ENCODE data around the gene ABITRAM.
"Not testable (repeated sequence)": the region's sequence is repeated elsewhere in the genome, so short reads cannot be mapped to it uniquely, and the experiment has no call there.

Gene ABITRAM

DNA sequence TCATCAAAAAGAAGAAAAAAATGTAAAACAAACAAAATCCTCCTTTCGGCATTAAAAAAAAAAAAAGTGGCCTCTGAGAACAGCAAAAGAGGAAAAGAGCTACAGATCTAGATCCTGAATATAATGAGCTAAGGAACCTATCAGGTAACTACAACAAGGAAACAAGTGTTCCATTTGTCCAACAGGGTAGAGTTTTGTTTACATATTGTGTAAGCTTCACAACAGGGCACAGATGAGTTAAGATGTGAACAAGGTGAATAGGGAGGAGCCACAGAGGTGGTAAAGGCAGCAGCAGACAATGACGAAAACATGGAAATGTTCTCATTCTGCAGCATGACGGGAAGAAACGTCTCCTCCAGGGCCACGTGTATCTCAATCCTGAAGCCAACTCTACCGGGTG is 14.7 kb upstream of the ABITRAM start:
- Histone ChIP-seq H3K27ac (no peak overlapping the region), H3K36me3 (peaks cover 75% of the 10 kb centered on the region), H3K27me3 (no peaks in the 10 kb centered on the region), H3K9me3 (no peaks in the 10 kb centered on the region), H3K4me3 (ENCODE audit: low read depth in 1 of 2, low read length in 1 of 2) (no peak overlapping the region), H3K4me1 (ENCODE audit: control insufficient read depth in 1 of 2, insufficient read depth in 1 of 2, low read depth in 1 of 2, low read length in 1 of 2) (no peaks in the 10 kb centered on the region)
- TF ChIP-seq, protein P1, sequence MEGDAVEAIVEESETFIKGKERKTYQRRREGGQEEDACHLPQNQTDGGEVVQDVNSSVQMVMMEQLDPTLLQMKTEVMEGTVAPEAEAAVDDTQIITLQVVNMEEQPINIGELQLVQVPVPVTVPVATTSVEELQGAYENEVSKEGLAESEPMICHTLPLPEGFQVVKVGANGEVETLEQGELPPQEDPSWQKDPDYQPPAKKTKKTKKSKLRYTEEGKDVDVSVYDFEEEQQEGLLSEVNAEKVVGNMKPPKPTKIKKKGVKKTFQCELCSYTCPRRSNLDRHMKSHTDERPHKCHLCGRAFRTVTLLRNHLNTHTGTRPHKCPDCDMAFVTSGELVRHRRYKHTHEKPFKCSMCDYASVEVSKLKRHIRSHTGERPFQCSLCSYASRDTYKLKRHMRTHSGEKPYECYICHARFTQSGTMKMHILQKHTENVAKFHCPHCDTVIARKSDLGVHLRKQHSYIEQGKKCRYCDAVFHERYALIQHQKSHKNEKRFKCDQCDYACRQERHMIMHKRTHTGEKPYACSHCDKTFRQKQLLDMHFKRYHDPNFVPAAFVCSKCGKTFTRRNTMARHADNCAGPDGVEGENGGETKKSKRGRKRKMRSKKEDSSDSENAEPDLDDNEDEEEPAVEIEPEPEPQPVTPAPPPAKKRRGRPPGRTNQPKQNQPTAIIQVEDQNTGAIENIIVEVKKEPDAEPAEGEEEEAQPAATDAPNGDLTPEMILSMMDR (IDR thresholded peaks at IDR 0.05), result no peak

DNA sequence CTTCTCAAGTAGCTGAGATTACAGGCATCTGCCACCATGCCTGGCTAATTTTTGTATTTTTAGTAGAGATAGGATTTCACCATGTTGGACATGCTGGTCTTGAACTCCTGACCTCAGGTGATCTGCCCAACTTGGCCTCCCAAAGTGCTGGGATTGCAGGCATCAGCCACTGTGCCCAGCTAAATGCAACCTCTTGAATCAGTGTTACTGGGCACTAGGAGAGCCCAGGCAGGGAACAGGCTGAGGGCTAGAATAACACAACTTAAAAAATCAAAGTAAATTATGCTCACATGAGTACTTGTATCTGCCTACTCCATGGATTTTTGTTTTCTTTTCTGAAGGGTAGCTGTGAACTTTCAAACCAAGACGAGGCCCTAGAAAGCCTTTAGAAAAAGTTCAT is 13.8 kb upstream of the ABITRAM start:
- not testable (repeated sequence) for H3K4me1 ChIP-seq (ENCODE audit: control insufficient read depth in 1 of 2, insufficient read depth in 1 of 2, low read depth in 1 of 2, low read length in 1 of 2); H3K9me3 ChIP-seq; H3K27ac ChIP-seq; H3K27me3 ChIP-seq; H3K4me3 ChIP-seq (ENCODE audit: low read depth in 1 of 2, low read length in 1 of 2)
- H3K36me3 ChIP-seq, result peaks cover 74% of the 10 kb centered on the region

DNA sequence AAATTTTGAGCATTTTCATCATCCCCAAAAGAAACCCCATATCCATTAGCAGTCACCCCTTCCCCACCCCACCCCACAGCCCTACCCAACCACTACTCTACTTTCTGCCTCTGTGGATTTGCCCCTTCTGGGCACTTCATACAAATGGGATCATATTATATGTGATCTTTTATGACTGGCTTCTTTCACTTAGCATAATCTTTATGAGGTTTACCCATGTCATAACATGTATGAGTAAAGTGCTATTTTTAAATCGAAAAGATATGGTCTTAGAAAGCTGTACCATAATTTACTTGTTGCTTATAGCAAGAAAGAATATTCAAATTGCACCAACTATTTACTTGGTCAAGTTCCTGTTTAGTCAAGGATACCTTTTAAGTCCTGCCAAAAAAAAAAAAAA is 13.0 kb upstream of the ABITRAM start:
- Histone ChIP-seq H3K36me3 (peaks cover 68% of the 10 kb centered on the region), H3K4me3 (ENCODE audit: low read depth in 1 of 2, low read length in 1 of 2) (no peak overlapping the region), H3K9me3 (no peaks in the 10 kb centered on the region), H3K27me3 (no peaks in the 10 kb centered on the region), H3K4me1 (ENCODE audit: control insufficient read depth in 1 of 2, insufficient read depth in 1 of 2, low read depth in 1 of 2, low read length in 1 of 2) (peaks cover 7 to 11% of the 10 kb centered on the region in 2 experiments), H3K27ac (no peak overlapping the region)
- TF ChIP-seq, protein P1 (IDR thresholded peaks at IDR 0.05), result no peak

DNA sequence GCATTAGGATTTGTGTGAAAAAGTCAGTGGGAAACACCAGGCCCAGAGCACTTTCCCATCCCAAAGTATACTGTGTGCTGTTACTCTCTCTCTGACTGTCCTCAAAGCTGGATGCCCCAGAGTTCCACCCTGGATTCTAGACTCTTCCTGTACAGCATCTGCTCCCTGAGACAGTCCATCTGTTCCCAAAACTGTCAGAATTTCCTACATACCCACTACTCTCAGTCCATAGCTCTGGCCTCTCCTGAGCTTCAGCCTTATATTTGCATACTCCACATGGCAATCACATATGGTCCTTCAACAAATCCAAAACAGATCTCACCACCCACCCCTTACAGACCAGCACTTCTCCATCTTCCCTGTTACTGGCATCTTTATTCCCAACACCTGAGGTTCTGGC is 9.7 kb upstream of the ABITRAM start:
- Histone ChIP-seq H3K4me3 (ENCODE audit: low read depth in 1 of 2, low read length in 1 of 2) (no peak overlapping the region), H3K9me3 (no peaks in the 10 kb centered on the region), H3K36me3 (peaks cover 69% of the 10 kb centered on the region), H3K27me3 (no peaks in the 10 kb centered on the region), H3K27ac (no peak overlapping the region), H3K4me1 (ENCODE audit: control insufficient read depth in 1 of 2, insufficient read depth in 1 of 2, low read depth in 1 of 2, low read length in 1 of 2) (peaks cover 7 to 14% of the 10 kb centered on the region in 2 experiments)
- TF ChIP-seq, protein P1 (IDR thresholded peaks at IDR 0.05), result no peak

DNA sequence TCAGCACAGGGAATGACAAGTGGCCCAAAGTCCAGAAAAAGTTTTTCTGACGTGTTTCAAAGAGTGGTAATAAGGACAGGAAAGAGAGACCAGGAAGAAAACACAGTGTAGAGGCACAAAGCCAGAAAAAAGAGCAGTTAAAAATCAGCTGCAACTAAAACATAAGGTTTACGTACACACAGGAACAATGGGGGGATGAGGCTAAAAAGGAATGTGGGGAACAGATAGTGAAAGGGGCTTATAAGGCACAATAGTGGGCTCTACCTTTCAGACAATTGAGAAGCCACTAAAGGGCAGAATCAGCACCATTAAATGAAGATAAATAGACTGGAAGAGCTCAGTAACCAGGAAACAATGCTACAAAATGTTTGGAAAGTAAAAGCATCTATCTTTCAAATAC is 5.8 kb upstream of the ABITRAM start:
- Histone ChIP-seq H3K27ac (no peak overlapping the region), H3K27me3 (no peaks in the 10 kb centered on the region), H3K4me1 (ENCODE audit: control insufficient read depth in 1 of 2, insufficient read depth in 1 of 2, low read depth in 1 of 2, low read length in 1 of 2) (peaks cover 15 to 23% of the 10 kb centered on the region in 2 experiments), H3K9me3 (no peaks in the 10 kb centered on the region), H3K36me3 (peaks cover 40% of the 10 kb centered on the region), H3K4me3 (ENCODE audit: low read depth in 1 of 2, low read length in 1 of 2) (no peak overlapping the region)
- TF ChIP-seq, protein P1 (IDR thresholded peaks at IDR 0.05), result no peak

DNA sequence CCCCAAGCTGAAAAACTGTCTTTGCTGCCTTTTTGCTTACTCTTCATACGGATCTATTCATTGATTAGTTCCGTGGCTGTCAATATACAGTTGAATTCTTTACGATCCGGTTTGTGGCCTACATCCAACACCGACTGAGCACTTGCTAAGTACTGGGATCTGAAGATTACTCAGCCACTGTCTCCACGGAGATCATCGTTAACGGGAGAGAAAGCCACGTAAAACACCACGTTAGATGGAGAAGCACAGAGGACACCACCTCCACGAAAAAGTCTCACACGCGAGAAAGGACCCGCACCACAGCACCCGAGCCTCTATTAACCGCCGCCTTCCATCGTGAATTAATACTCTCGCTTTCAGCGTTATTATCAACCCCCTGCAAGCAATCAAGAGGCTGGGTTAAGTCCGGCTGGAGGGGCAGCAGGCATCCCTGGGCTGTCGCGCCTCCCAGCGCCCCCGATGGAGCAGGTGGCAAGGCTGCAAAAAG is 926 bp upstream of the ABITRAM start:
- TF ChIP-seq, protein P1 (IDR thresholded peaks at IDR 0.05), result no peak

More for the DNA sequence above, 926 bp upstream of the ABITRAM start:
- no peaks in the 10 kb centered on the region for H3K27me3 ChIP-seq
- H3K27ac ChIP-seq, result peak overlapping the region; percentile 87
- peaks cover 19 to 22% of the 10 kb centered on the region in 2 experiments for H3K4me1 ChIP-seq (ENCODE audit: control insufficient read depth in 1 of 2, insufficient read depth in 1 of 2, low read depth in 1 of 2, low read length in 1 of 2)
- H3K4me3 ChIP-seq (ENCODE audit: low read depth in 1 of 2, low read length in 1 of 2), result peak overlapping the region; percentile 71 to 97
- H3K9me3 ChIP-seq, result no peaks in the 10 kb centered on the region
- H3K36me3 ChIP-seq, result peaks cover 11% of the 10 kb centered on the region
